ENCODE data around the gene CDKAL1.

- TF ChIP-seq CTCF (IDR thresholded peaks at IDR 0.05 in 8 of 11, conservative IDR thresholded peaks at IDR 0.05 in 3 of 11) (no peak), POLR2AphosphoS5 (IDR thresholded peaks at IDR 0.05) (no peak), POLR2A (IDR thresholded peaks at IDR 0.05) (no peak)
Observed at GRCh38 chr6:20911712-20912111, 377.5 kb downstream of the CDKAL1 start.

All from spleen (tissue), 7 donors.